ENCODE measurements around the gene DPH1.

Gene DPH1

DNA sequence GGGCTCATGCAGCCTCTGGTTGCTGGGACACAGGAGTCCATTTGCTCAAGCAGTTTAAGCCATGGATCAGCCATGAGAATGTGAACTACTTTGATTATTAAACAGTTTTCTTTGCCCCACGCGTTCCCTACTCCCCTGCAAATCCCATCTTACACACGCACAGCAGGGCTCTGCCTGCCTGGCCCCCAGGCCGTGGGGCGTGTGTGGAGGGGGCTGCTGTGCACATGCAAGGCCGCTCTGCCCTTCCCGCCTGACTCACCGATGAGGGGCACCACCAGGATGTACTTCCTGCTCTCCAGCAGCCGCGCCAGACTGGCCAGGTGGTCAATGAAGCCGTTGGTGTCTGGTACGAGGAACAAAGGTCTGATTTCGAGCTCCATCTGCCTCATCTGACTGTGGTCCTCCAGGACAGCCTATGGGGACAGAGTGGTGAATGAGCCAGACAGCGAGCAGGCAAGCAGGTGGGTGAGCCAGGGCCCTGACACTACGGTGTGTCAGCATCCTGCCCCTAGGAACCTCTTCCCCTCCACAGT, 38.6 kb downstream of the DPH1 start:
- Histone ChIP-seq H2AFZ (ENCODE audit: low read depth, low read length) (no peak overlapping the region), H3K27ac (ENCODE audit: low read length) (no peak overlapping the region), H3K9ac (ENCODE audit: low read length) (no peak overlapping the region), H3K9me3 (ENCODE audit: insufficient read depth, low read length) (no peaks in the 10 kb centered on the region), H3K36me3 (replicated peaks; ENCODE audit: low read depth, low read length) (no peaks in the 10 kb centered on the region), H3K4me1 (ENCODE audit: low read length) (peaks cover 23% of the 10 kb centered on the region), H4K20me1 (ENCODE audit: insufficient read depth, low read length) (peaks cover 57% of the 10 kb centered on the region), H3K4me2 (ENCODE audit: low read length) (no peak overlapping the region), H3K27me3 (ENCODE audit: low read depth, low read length) (peaks cover 13% of the 10 kb centered on the region), H3K4me3 (ENCODE audit: low read length) (no peak overlapping the region), H3K79me2 (ENCODE audit: low read length) (no peaks in the 10 kb centered on the region)
- TF ChIP-seq, protein P1, sequence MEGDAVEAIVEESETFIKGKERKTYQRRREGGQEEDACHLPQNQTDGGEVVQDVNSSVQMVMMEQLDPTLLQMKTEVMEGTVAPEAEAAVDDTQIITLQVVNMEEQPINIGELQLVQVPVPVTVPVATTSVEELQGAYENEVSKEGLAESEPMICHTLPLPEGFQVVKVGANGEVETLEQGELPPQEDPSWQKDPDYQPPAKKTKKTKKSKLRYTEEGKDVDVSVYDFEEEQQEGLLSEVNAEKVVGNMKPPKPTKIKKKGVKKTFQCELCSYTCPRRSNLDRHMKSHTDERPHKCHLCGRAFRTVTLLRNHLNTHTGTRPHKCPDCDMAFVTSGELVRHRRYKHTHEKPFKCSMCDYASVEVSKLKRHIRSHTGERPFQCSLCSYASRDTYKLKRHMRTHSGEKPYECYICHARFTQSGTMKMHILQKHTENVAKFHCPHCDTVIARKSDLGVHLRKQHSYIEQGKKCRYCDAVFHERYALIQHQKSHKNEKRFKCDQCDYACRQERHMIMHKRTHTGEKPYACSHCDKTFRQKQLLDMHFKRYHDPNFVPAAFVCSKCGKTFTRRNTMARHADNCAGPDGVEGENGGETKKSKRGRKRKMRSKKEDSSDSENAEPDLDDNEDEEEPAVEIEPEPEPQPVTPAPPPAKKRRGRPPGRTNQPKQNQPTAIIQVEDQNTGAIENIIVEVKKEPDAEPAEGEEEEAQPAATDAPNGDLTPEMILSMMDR (IDR thresholded peaks at IDR 0.05; ENCODE audit: low read depth, low read length) = no peak
- no peak for TF ChIP-seq EZH2phosphoT487 (IDR thresholded peaks at IDR 0.05; ENCODE audit: low read depth)

DNA sequence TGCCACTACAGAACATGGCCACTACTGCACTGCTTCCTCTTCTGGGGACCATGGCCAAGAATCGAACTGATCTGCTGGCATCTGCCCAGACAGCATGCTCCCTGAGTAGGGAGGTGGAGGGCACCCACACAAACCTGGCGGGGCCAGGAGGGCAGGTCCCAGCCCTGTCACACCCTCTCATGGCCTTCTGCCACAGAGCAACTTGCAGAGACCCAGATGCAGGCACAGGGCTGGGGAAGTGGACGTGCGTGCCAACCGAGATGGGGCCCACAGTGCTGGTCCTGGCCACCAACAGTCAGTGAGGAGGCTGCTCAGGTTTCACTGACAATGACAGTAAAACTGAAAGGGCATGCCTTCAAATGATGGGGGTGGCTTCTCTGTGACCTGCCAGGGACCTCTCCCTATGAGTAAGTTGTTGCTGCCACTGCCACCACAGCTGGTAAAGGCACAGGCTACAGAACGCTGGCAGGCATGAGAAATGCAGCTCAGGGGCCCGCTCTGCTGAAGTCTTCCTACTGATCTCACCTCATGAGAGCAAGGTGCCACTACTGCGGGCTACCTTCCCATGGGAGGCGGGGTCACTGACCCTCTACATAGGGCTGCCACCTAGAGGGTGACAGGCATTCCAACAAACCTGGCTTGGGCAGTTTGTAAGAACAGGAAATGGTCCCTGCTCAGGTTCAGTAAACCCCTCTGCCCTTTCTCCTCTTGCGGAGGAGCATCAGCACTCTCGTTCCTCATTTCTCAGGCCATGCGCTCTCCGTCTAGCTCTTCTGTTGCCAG, 40.5 kb downstream of the DPH1 start:
- H4K20me1 ChIP-seq (ENCODE audit: insufficient read depth, low read length) = peaks cover 49% of the 10 kb centered on the region
- H3K4me2 ChIP-seq (ENCODE audit: low read length) = peak overlapping the region; percentile 81
- peak; percentile 74; the same call in 1 of the 2 replicates for TF ChIP-seq EZH2phosphoT487 (IDR thresholded peaks at IDR 0.05; ENCODE audit: low read depth)
- TF ChIP-seq, protein P1 (IDR thresholded peaks at IDR 0.05; ENCODE audit: low read depth, low read length) = peak; percentile 12; the same call in 1 of the 2 replicates
- no peak overlapping the region for H2AFZ ChIP-seq (ENCODE audit: low read depth, low read length)
- no peaks in the 10 kb centered on the region for H3K36me3 ChIP-seq (replicated peaks; ENCODE audit: low read depth, low read length)
- peak overlapping the region; percentile 29; the same call in 1 of the 2 replicates for H3K27ac ChIP-seq (ENCODE audit: low read length)
- no peaks in the 10 kb centered on the region for H3K9me3 ChIP-seq (ENCODE audit: insufficient read depth, low read length)
- no peak overlapping the region for H3K9ac ChIP-seq (ENCODE audit: low read length)
- no peaks in the 10 kb centered on the region for H3K79me2 ChIP-seq (ENCODE audit: low read length)
- peaks cover 23% of the 10 kb centered on the region for H3K4me1 ChIP-seq (ENCODE audit: low read length)
- peak overlapping the region; percentile 59 for H3K4me3 ChIP-seq (ENCODE audit: low read length)
- peaks cover 16% of the 10 kb centered on the region for H3K27me3 ChIP-seq (ENCODE audit: low read depth, low read length)

DNA sequence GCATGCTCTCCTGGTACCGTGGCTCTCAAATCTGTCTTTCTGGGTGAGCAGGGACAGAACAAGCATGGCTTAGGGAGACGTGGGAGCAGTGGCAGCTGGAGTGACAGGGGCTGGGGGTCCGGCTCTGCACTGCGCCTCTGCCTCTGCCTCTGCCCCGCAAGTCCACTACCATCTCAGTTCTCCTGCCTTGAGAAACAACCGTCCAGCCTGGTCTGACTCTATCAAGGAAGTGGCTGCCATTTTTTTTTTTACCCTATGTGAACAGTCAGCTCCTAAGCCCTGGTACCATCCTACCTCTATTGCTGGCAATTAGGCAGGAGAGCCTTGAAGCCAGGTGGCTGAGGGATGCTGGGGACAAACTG, 41.1 kb downstream of the DPH1 start:
- Histone ChIP-seq H2AFZ (ENCODE audit: low read depth, low read length) (no peak overlapping the region), H3K4me2 (ENCODE audit: low read length) (peak overlapping the region; percentile 81), H4K20me1 (ENCODE audit: insufficient read depth, low read length) (peaks cover 49% of the 10 kb centered on the region), H3K4me3 (ENCODE audit: low read length) (peak overlapping the region; percentile 59), H3K4me1 (ENCODE audit: low read length) (peaks cover 23% of the 10 kb centered on the region), H3K9ac (ENCODE audit: low read length) (no peak overlapping the region), H3K9me3 (ENCODE audit: insufficient read depth, low read length) (no peaks in the 10 kb centered on the region), H3K27me3 (ENCODE audit: low read depth, low read length) (peaks cover 16% of the 10 kb centered on the region), H3K27ac (ENCODE audit: low read length) (peak overlapping the region; percentile 29; the same call in 1 of the 2 replicates), H3K36me3 (replicated peaks; ENCODE audit: low read depth, low read length) (no peaks in the 10 kb centered on the region), H3K79me2 (ENCODE audit: low read length) (no peaks in the 10 kb centered on the region)
- TF ChIP-seq, protein P1 (IDR thresholded peaks at IDR 0.05; ENCODE audit: low read depth, low read length) = no peak
- TF ChIP-seq EZH2phosphoT487 (IDR thresholded peaks at IDR 0.05; ENCODE audit: low read depth) = no peak

DNA sequence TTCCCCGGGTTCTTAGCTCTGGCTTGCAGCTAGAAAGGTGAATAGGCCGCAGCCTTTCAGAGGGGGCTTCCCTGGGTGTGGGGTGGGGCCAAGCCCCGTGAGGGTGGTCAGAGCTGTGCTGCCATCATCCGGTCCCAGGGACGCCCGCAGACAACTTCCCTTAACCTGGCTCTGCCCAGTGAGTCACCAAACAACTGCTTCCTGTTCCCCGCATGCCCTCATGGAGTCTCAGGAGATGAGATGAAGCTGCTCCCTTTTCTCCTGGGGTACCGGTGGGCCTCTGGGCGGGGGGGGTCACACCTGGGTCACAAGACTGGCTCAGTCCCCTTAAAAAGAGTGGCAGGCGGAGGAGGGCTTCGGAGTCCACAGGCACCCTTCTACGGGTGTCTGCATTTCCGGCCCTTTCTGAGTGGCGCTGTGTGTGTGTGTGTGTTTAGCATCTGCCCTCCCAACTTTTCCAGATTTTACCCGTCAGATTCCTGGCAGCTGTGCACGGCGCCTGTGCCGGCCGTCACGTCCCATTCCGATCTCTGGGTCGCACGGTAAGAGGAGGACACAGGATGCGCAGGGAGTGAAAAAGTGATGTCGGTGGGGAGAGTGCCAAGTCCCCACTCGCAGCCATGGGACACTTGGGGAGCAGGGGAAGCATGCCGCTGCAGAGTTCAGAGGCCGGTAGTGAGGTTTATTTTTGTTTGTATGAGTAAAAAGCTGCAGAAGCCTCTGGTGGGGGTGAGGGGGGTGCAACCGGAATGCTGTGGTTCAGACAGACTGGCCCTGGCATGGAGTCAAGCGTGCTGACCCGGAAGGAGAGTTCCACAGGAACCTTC, 41.7 kb downstream of the DPH1 start:
- no peak overlapping the region for H3K9ac ChIP-seq (ENCODE audit: low read length)
- no peak overlapping the region for H2AFZ ChIP-seq (ENCODE audit: low read depth, low read length)
- TF ChIP-seq EZH2phosphoT487 (IDR thresholded peaks at IDR 0.05; ENCODE audit: low read depth) = no peak
- TF ChIP-seq, protein P1 (IDR thresholded peaks at IDR 0.05; ENCODE audit: low read depth, low read length) = no peak
- no peak overlapping the region for H3K27ac ChIP-seq (ENCODE audit: low read length)
- no peaks in the 10 kb centered on the region for H3K36me3 ChIP-seq (replicated peaks; ENCODE audit: low read depth, low read length)
- H3K4me1 ChIP-seq (ENCODE audit: low read length) = peaks cover 23% of the 10 kb centered on the region
- no peak overlapping the region for H3K4me3 ChIP-seq (ENCODE audit: low read length)
- no peaks in the 10 kb centered on the region for H3K9me3 ChIP-seq (ENCODE audit: insufficient read depth, low read length)
- H4K20me1 ChIP-seq (ENCODE audit: insufficient read depth, low read length) = peaks cover 48% of the 10 kb centered on the region
- H3K79me2 ChIP-seq (ENCODE audit: low read length) = no peaks in the 10 kb centered on the region
- peak overlapping the region; percentile 81 for H3K4me2 ChIP-seq (ENCODE audit: low read length)
- H3K27me3 ChIP-seq (ENCODE audit: low read depth, low read length) = peaks cover 16% of the 10 kb centered on the region
